Vagina (tissue), 2 donors: Measurements from ENCODE around the gene SLC30A2.
A peak's percentile ranks its signal among the peaks of the same experiment; 100 is the strongest.

Source experiments
- CTCF ChIP-seq, 3 experiments: fragments of 450-650 bp in 2 of 3; fragments of 200-600 bp in 1 of 3; sonication (generic) in 1 of 3; IDR thresholded peaks; one replicate each; pipeline ENCODE4 v1.5.1; 2017 to 2019; ENCODE audit warnings: antibody characterized with exemption in 3 of 3, mild to moderate bottlenecking in 2 of 3, moderate library complexity in 2 of 3
- POLR2A ChIP-seq, 2 donors: fragments of 450-650 bp; IDR thresholded peaks; one replicate each; pipeline ENCODE4 v1.6.1; 2017; ENCODE audit warnings: antibody characterized with exemption in 2 of 2, mild to moderate bottlenecking in 2 of 2, moderate library complexity in 2 of 2
- POLR2AphosphoS5 ChIP-seq, 2 donors: sonication (generic); formaldehyde crosslinking; IDR thresholded peaks; one replicate each; pipeline ENCODE4 v1.9.0; 2017; ENCODE audit warnings: antibody characterized with exemption in 2 of 2, mild to moderate bottlenecking in 2 of 2, low read depth in 1 of 2; ENCODE audit not compliant: insufficient read depth in 1 of 2

GRCh38 chr1:26094677-26095383 is 48.9 kb upstream of the SLC30A2 start:
- TF ChIP-seq CTCF (IDR thresholded peaks at IDR 0.05): no peak
- TF ChIP-seq POLR2A (IDR thresholded peaks at IDR 0.05): no peak
- TF ChIP-seq POLR2AphosphoS5 (IDR thresholded peaks at IDR 0.05; ENCODE audit: insufficient read depth in 1 of 2, low read depth in 1 of 2): peak in 1 of 2 donors; percentile 35
